ENCODE data around the gene TRANK1.
"Not testable (repeated sequence)": the region's sequence is repeated elsewhere in the genome, so short reads cannot be mapped to it uniquely, and the experiment has no call there.

Gene TRANK1

DNA sequence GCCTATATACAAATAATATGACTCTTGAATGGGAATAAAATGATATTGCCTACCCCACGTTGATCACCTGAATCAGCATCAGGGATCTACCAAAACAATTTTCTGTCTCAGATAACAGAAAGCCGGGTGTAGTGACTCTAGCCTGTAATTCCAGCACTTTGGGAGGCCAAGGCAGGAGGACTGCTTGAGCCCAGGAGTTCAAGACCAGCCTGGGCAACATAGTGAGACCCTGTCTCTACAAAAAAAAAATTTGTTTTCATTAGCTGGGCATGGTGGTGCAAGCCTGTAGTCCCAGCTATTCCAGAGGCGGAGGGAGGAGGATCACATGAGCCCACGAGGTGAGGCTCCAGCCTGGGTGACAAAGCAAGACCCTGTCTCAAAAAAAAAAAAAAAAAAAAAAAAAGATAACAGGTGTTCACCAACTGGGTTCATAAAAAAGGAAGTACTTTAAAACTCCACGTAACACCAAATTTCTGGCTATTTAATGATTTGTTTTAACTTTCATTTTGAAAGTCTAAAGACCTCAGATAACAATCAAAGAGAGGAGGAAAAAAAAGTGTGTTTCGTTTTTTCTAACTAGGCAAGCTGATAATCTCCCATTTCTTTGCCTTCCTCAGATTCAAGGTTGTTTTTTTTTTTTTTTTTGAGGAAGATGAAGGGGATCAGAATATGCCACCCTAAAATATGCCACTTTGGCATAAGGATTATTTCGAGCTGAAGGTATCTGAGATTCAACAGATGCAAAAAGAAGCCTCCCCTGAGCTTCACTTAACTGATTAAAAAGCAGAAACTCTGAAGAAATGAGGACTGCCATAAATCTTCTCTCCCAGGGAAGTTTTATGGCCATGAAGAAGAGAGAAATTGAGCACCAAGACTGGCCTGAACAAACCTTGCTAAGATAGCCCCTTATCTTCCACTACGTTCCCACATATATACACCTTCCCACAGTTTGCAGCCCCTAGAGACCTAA is 44.1 kb downstream of the TRANK1 start:
- Histone ChIP-seq H3K9me3 (ENCODE audit: control insufficient read depth, insufficient read depth, low read length) (no peaks in the 10 kb centered on the region), H3K36me3 (ENCODE audit: insufficient read depth, low read length) (no peaks in the 10 kb centered on the region), H3K9ac (ENCODE audit: low read depth, low read length) (no peak overlapping the region), H3K4me1 (ENCODE audit: insufficient read depth, low read length) (no peaks in the 10 kb centered on the region)

DNA sequence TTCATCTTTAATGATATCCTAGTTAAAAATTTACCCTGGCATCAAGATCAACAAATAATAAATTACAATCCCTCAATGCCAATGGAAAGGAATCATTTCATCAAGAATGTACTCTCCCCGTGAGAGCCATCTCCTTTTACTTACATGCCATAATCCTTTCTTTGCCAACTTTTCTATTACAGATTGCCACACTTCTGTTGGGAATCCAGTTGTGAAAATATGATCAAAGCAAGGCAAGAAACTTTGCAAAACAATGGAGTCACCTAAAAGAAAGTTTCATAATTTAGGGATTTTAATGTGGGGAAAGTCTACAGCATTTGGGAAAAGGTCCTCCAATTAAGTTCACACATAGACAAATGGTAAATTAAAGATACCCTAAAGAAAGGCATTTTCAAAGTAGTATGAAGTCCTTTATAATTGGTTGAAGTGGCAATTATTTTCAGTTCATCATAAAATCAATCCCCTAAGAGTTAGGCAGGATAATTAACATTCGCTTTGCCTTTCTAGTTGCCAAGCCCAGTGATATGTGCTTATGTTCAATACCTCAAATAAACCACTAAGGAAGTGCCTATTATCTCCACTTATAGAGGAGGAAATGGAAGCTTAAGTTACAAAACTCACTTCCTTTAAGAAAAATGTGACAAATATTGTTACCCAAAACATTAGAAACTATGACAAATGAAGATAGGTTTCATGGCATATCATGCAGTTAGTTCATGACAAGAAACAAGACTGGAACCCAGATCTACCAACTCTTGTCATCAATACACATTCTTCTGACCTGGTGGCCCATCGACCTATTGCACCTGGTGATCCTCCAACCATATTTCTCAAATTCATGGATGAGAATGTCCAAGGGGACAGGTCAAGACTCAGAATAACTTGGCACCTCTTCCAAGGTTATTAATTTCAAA is 49.1 kb downstream of the TRANK1 start:
- no peaks in the 10 kb centered on the region for H3K9me3 ChIP-seq (ENCODE audit: control insufficient read depth, insufficient read depth, low read length)
- H3K4me1 ChIP-seq (ENCODE audit: insufficient read depth, low read length), result no peaks in the 10 kb centered on the region
- no peak overlapping the region for H3K9ac ChIP-seq (ENCODE audit: low read depth, low read length)
- peaks cover 4% of the 10 kb centered on the region; the same call in 1 of the 2 replicates for H3K36me3 ChIP-seq (ENCODE audit: insufficient read depth, low read length)

DNA sequence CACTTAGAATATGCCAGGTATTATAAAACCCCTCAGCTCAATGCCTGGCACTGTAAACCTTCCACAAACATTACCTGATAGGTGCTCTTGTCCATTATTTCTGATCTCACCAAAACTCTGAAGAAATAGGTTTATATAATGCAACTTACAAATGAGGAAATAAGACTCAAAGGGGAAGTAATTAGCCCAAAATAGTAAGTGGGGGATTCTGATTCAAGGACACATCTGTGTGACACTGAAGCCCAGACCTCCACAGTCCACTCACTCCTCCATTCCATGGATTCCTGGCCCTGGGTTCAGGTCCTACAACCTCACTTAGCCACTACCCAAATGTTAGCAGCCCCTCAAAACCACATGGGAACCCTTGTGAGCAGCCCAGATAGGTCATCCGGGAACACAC is 49.9 kb downstream of the TRANK1 start:
- peaks cover 4% of the 10 kb centered on the region; the same call in 1 of the 2 replicates for H3K36me3 ChIP-seq (ENCODE audit: insufficient read depth, low read length)
- no peak overlapping the region for H3K9ac ChIP-seq (ENCODE audit: low read depth, low read length)
- H3K9me3 ChIP-seq (ENCODE audit: control insufficient read depth, insufficient read depth, low read length), result no peaks in the 10 kb centered on the region
- H3K4me1 ChIP-seq (ENCODE audit: insufficient read depth, low read length), result no peaks in the 10 kb centered on the region

DNA sequence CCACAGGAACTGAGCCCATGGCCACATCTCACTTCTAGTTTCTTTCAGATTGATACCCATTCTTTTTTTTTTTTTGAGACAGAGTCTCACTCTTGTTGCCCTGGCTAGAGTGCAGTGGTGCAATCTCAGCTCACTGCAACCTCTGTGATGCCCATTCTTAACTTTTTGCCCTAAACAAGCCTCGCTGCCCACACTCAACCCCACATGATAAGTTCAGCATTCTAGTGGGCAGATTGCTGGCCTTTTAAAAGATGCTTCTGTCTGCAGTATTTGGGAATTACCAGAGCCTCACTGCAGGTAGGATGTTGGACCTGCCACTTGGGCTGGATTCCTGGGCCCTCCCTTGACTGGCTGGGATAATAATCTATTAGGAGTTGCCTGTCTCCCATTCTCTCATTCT is 51.0 kb downstream of the TRANK1 start:
- H3K9me3 ChIP-seq (ENCODE audit: control insufficient read depth, insufficient read depth, low read length), result no peaks in the 10 kb centered on the region
- H3K4me1 ChIP-seq (ENCODE audit: insufficient read depth, low read length), result no peaks in the 10 kb centered on the region
- H3K36me3 ChIP-seq (ENCODE audit: insufficient read depth, low read length), result peaks cover 4% of the 10 kb centered on the region; the same call in 1 of the 2 replicates
- no peak overlapping the region for H3K9ac ChIP-seq (ENCODE audit: low read depth, low read length)

DNA sequence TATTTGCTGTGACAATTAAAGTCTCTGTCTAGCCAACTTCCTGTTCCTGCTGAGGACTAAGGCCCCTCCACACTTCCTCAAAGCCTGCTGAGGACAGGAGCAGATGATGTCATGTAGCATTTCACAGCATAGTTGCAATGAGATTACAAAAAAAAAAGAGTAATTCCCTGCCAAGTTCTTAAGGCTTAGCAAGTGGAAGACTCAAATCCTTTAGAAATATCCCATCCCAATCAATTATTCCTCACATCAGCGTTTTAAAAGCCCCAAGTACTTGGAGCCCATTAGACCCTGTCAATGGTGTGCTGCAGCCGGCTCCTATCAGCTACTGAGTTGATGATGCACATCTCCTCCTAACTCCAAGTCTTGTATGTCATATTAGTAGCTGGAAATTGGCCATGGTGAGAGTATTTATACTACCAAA is 51.7 kb downstream of the TRANK1 start:
- no peaks in the 10 kb centered on the region for H3K9me3 ChIP-seq (ENCODE audit: control insufficient read depth, insufficient read depth, low read length)
- H3K4me1 ChIP-seq (ENCODE audit: insufficient read depth, low read length), result no peaks in the 10 kb centered on the region
- peaks cover 4% of the 10 kb centered on the region; the same call in 1 of the 2 replicates for H3K36me3 ChIP-seq (ENCODE audit: insufficient read depth, low read length)
- H3K9ac ChIP-seq (ENCODE audit: low read depth, low read length), result no peak overlapping the region

DNA sequence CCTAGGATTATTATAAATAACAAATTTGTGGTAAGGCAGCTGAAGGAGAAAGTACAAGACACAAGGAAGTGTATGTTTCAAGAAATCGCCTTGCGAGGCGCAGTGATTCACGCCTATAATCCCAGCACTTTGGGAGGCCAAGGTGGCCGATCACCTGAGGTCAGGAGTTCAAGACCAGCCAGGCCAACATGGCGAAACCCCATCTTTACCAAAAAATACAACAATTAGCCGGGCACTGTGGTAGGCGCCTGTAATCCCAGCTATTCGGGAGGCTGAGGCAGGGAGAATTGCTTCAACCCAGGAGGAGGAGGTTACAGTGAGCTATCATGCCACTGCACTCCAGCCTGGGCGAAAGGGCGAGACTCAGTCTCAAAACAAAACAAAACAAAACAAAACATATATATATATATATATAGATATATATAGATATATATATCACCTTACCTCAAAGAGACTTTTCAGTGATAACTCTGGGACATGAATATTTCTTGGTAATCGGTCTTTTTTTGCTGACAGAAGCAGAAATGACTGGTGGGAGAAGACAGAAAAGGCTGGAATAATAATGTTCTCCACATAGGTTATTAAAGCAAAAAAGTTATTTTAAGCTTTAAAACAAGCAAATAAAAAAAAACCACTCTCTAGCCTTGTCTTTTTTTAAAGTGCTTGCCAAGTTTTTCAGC is 52.3 kb downstream of the TRANK1 start:
- Histone ChIP-seq H3K4me1 (ENCODE audit: insufficient read depth, low read length) (no peaks in the 10 kb centered on the region), H3K9ac (ENCODE audit: low read depth, low read length) (no peak overlapping the region), H3K36me3 (ENCODE audit: insufficient read depth, low read length) (peaks cover 4% of the 10 kb centered on the region; the same call in 1 of the 2 replicates), H3K9me3 (ENCODE audit: control insufficient read depth, insufficient read depth, low read length) (no peaks in the 10 kb centered on the region)

DNA sequence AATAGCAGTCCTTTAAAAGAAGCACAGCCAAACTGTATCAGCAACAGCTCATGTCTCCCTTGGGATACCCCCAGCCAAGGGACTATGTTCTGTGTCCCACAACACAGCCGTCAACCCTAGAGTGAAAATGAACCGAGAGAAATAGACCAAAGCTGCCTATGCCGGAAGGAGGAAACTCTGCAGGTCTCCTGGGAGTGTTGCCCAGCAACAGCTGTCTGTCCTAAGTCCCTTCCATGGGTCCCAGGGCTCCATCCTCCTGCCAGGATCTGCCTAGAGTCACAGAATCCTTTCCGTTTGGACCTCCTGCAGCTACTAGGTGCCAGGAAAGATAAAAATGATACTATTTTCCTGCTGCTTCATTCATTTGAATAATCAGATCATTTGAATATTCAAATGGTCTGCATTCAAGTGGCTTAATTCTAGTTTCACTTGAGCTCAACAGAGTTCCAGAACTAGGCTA is 53.1 kb downstream of the TRANK1 start:
- Histone ChIP-seq H3K9ac (ENCODE audit: low read depth, low read length) (no peak overlapping the region), H3K9me3 (ENCODE audit: control insufficient read depth, insufficient read depth, low read length) (no peaks in the 10 kb centered on the region), H3K36me3 (ENCODE audit: insufficient read depth, low read length) (peaks cover 4% of the 10 kb centered on the region; the same call in 1 of the 2 replicates), H3K4me1 (ENCODE audit: insufficient read depth, low read length) (no peaks in the 10 kb centered on the region)

DNA sequence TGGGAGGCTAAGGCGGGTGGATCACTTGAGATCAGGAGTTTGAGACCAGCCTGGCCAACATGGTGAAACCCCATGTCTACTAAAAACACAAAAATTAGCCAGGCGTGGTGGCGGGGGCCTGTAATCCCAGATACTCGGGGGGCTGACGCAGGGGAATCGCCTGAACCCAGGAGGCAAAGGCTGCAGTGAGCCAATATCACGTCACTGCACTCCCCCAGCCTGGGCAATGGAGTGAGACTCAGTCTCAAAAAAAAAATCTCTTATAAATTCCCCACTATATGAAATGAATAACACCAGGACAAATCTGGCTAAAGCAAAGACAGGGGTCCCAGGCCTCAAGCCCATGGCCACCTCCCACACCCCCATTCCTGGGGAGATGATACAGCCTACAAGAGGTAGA is 53.8 kb downstream of the TRANK1 start:
- not testable (repeated sequence) for H3K4me1 ChIP-seq (ENCODE audit: insufficient read depth, low read length); H3K36me3 ChIP-seq (ENCODE audit: insufficient read depth, low read length); H3K9ac ChIP-seq (ENCODE audit: low read depth, low read length); H3K9me3 ChIP-seq (ENCODE audit: control insufficient read depth, insufficient read depth, low read length)

DNA sequence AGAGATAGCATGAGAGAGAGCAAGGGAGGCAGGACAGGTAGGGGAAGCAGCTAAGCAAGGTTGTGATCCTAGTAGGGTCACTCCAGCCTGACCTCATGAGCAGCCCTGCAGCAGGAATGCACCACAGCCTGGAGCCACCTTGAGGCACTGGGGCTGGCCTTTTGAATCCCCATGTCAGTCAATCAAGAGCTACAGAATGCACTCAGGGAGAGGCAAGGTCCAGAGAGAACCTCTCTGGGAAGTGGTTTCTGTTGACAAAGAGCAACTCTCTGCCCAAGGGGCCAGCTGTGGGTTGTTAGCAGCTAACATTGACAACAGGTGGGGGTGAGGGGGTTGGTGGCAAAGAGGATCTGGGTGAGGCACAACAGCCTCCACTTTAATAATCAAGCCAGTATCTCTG is 54.6 kb downstream of the TRANK1 start:
- Histone ChIP-seq H3K4me1 (ENCODE audit: insufficient read depth, low read length) (no peaks in the 10 kb centered on the region), H3K9me3 (ENCODE audit: control insufficient read depth, insufficient read depth, low read length) (no peaks in the 10 kb centered on the region), H3K36me3 (ENCODE audit: insufficient read depth, low read length) (peaks cover 4% of the 10 kb centered on the region; the same call in 1 of the 2 replicates), H3K9ac (ENCODE audit: low read depth, low read length) (no peak overlapping the region)

DNA sequence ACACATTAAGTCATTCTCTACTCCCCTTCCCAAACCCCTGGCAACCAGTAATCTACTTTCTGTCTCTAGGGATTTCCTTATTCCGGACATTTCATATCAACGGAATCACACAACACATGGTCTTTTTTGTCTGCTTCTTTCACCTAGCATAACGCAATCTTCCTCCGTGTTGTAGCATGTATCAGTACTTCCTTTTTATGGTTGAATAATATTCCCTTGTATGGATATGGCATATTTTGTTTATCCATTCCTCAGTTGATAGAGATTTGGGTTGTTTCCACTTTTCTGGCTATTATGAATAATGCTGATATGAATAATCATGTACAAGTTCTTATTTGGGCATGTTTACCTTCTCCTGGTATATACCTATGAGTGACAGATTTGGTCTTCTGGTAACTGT is 63.1 kb downstream of the TRANK1 start:
- no peaks in the 10 kb centered on the region for H3K9me3 ChIP-seq (ENCODE audit: control insufficient read depth, insufficient read depth, low read length)

DNA sequence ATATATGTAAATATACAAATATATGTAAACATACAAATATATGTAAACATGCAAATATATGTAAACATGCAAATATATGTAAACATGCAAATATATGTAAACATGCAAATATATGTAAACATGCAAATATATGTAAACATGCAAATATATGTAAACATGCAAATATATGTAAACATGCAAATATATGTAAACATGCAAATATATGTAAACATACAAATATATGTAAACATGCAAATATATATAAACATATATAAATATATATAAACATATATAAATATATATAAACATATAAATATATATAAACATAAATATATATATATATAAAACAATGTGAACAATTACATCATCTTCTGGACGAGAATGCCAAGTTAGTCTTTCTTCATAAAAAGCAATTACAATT is 65.0 kb downstream of the TRANK1 start:
- not testable (repeated sequence) for H3K9me3 ChIP-seq (ENCODE audit: control insufficient read depth, insufficient read depth, low read length); H3K9ac ChIP-seq (ENCODE audit: low read depth, low read length); H3K36me3 ChIP-seq (ENCODE audit: insufficient read depth, low read length); H3K4me1 ChIP-seq (ENCODE audit: insufficient read depth, low read length)

More for the DNA sequence above, 63.1 kb downstream of the TRANK1 start:
- Histone ChIP-seq H3K4me1 (ENCODE audit: insufficient read depth, low read length) (no peaks in the 10 kb centered on the region), H3K9ac (ENCODE audit: low read depth, low read length) (no peak overlapping the region), H3K36me3 (ENCODE audit: insufficient read depth, low read length) (no peaks in the 10 kb centered on the region)

DNA sequence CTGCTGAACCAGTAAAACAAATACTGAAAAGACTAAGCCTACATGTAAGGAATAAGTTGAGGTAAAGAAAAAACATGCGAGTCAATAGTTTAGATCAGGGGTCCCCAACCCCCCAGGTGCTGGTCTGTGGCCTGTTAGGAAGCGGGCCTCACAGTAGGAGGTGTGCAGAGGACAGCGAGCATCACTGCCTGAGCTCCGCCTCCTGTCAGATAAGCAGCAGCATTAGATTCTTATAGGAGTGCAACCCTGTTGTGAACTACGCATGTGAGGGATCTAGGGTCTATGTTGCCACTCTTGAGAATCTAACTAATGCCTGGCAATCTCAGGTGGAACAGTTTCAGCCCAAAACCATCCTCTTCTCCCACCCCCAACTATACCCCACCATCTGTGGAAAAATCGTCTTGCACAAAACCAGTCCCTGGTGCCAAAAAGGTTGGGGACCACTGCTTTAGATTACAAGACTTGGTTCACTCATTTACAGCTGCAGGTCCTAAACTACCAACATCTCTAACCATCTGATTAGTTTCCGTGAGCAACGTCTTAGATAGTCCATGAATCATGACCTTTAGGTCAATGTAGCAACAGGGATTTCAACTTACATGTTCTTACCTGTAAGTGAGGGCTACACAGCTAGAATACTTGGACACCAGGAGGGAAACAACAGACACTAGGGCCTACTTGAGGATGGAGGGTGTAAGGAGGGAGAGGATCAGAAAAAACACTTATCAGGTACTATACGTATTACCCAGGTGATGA is 66.7 kb downstream of the TRANK1 start:
- H3K9me3 ChIP-seq (ENCODE audit: control insufficient read depth, insufficient read depth, low read length), result no peaks in the 10 kb centered on the region

DNA sequence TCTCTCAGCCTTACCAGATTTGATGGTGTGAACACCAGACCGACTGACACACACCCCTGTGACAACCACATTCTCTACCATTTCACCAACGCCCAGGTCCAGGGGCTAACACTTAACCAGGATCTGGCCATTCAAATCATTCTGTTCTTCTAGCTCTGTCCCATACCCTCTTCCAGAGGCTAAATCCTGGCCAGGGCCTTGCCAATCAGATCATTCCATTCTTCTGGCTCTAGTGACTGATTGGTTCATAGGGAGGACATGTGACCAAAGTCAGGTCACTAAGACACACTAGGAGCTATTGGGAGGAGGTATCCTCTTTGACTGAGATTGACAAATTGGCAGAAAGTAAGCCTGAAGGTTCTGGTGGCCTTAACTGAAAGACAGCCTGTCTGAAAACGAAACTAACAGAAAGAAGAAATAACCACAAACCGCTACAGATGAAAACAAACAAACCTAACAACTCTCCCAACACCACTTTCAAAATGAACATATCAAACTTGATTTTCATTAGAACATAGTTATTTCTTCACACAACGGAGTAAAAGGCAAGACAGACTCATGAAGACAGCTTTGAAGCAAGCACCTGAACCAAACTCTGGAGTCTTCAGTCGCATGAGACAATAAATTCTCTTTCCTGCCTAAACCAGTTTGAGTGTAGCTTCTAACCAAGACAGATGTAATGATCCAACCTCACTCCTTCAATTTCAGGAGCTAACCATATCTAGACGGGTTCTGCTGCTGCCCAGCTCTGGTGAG is 68.5 kb downstream of the TRANK1 start:
- no peaks in the 10 kb centered on the region for H3K4me1 ChIP-seq (ENCODE audit: insufficient read depth, low read length)
- H3K9ac ChIP-seq (ENCODE audit: low read depth, low read length), result no peak overlapping the region

More for the DNA sequence above, 66.7 kb downstream of the TRANK1 start:
- no peaks in the 10 kb centered on the region for H3K36me3 ChIP-seq (ENCODE audit: insufficient read depth, low read length)
- no peak overlapping the region for H3K9ac ChIP-seq (ENCODE audit: low read depth, low read length)
- H3K4me1 ChIP-seq (ENCODE audit: insufficient read depth, low read length), result no peaks in the 10 kb centered on the region

More for the DNA sequence above, 68.5 kb downstream of the TRANK1 start:
- H3K9me3 ChIP-seq (ENCODE audit: control insufficient read depth, insufficient read depth, low read length), result no peaks in the 10 kb centered on the region
- no peaks in the 10 kb centered on the region for H3K36me3 ChIP-seq (ENCODE audit: insufficient read depth, low read length)
